ENCODE results near the gene SPINK2. TPM values are rescaled to one million over a fixed set of nuclear protein-coding genes. Genes with fewer than 3 reads are reported as not detected.

SPINK2 gene
- total and polyA plus RNA-seq, 2 donors (not counting 3 experiments of a cell fraction or from before 2014, with no cell fraction given): 0.71 TPM; not detected in 1

DNA sequence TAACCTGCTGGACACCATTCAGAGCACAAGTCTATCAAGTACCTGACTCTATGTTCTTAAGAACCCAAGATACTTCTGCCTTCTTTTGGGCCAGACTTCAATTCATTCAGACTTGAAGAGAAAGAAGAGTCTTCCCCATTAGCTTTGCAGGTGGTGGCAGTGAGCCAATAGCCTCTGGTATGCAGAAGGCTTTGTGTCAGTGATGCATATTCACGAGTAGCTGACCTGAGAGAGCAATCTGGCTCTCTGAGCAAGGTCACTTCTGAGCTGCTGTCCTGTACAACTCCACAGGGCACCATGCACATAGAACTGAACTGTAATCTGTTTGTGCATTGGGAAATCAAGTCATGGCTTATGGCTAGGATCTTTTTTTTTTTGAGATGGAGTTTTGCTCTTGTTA lies 39.9 kb upstream of the SPINK2 start:
- no peak overlapping the region for H3K9ac ChIP-seq (replicated peaks; ENCODE audit: extremely low read depth, insufficient read depth, low read length)
- H3K27me3 ChIP-seq (ENCODE audit: control insufficient read depth in 2 of 2, insufficient read depth in 2 of 2, low read length in 2 of 2): peaks cover 8 to 10% of the 10 kb centered on the region in 2 experiments
- DNase-seq (ENCODE audit: low read depth, low spot score) (no peak), FAIRE-seq (no peak)
- no peak overlapping the region for H2AFZ ChIP-seq (ENCODE audit: low read depth, low read length)
- TF ChIP-seq, protein P1, sequence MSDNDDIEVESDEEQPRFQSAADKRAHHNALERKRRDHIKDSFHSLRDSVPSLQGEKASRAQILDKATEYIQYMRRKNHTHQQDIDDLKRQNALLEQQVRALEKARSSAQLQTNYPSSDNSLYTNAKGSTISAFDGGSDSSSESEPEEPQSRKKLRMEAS (IDR thresholded peaks at IDR 0.05; ENCODE audit: insufficient read depth, insufficient read length): no peak
- TF ChIP-seq POLR2A (IDR thresholded peaks at IDR 0.05; ENCODE audit: low read depth, low read length): no peak
- TF ChIP-seq, protein P2, sequence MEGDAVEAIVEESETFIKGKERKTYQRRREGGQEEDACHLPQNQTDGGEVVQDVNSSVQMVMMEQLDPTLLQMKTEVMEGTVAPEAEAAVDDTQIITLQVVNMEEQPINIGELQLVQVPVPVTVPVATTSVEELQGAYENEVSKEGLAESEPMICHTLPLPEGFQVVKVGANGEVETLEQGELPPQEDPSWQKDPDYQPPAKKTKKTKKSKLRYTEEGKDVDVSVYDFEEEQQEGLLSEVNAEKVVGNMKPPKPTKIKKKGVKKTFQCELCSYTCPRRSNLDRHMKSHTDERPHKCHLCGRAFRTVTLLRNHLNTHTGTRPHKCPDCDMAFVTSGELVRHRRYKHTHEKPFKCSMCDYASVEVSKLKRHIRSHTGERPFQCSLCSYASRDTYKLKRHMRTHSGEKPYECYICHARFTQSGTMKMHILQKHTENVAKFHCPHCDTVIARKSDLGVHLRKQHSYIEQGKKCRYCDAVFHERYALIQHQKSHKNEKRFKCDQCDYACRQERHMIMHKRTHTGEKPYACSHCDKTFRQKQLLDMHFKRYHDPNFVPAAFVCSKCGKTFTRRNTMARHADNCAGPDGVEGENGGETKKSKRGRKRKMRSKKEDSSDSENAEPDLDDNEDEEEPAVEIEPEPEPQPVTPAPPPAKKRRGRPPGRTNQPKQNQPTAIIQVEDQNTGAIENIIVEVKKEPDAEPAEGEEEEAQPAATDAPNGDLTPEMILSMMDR (IDR thresholded peaks at IDR 0.05; ENCODE audit: extremely low read depth in 1 of 2, insufficient read depth in 1 of 2, low read depth in 1 of 2, low read length in 2 of 2): no peak
- TF ChIP-seq POLR2AphosphoS5 (IDR thresholded peaks at IDR 0.05; ENCODE audit: insufficient read depth, low read depth, low read length): no peak
- TF ChIP-seq JUN (IDR thresholded peaks at IDR 0.05; ENCODE audit: borderline replicate concordance, insufficient read depth, insufficient read length, low read depth): no peak
- no peak for TF ChIP-seq MYC (IDR thresholded peaks at IDR 0.05; ENCODE audit: low read depth, low read length)
- no peak for TF ChIP-seq EZH2 (IDR thresholded peaks at IDR 0.05; ENCODE audit: borderline replicate concordance, low read depth, low read length, severe bottlenecking)
- TF ChIP-seq GATA2 (IDR thresholded peaks at IDR 0.05; ENCODE audit: insufficient read depth, insufficient read length, low read depth, low read length): no peak
- TF ChIP-seq FOS (IDR thresholded peaks at IDR 0.05; ENCODE audit: borderline replicate concordance, insufficient read depth, low read length): no peak
- H3K79me2 ChIP-seq (ENCODE audit: control insufficient read depth, insufficient read depth, low read length): no peaks in the 10 kb centered on the region
- dilution Hi-C loops (cut with MboI; ENCODE audit: extremely low pct_ligation_motif_present, low sequenced_read_pairs): no loop called here
- ChIA-PET POLR2A (no interaction called here), CTCF (interaction anchor here (1.5 kb wide), 1 partner anchor 13 kb away, joined by 4 read pairs; no protein-coding TSS in a partner anchor)
- H3K36me3 ChIP-seq (ENCODE audit: control insufficient read depth in 2 of 2, extremely low read depth in 1 of 2, insufficient read depth in 2 of 2, low read length in 2 of 2): no peaks in the 10 kb centered on the region
- no peak overlapping the region for H3K4me2 ChIP-seq (ENCODE audit: insufficient read depth, low read length)
- no peaks in the 10 kb centered on the region for H3K4me1 ChIP-seq (ENCODE audit: control insufficient read depth, extremely low read depth, insufficient read depth, low read length)
- no TSS peak for BruUV-seq (replicated peaks)
- H3K27ac ChIP-seq (ENCODE audit: insufficient read depth, low read depth, low read length): no peak overlapping the region
- intact Hi-C loops (cut with micrococcal nuclease): no loop called here
- no peaks in the 10 kb centered on the region for H4K20me1 ChIP-seq (replicated peaks; ENCODE audit: control insufficient read depth, extremely low read depth, insufficient read depth, low read length)
- H3K4me3 ChIP-seq (replicated peaks in 1 of 3; ENCODE audit: insufficient read depth in 1 of 3, low read depth in 1 of 3, low read length in 3 of 3): no peak overlapping the region
- no peaks in the 10 kb centered on the region for H3K9me3 ChIP-seq (replicated peaks; ENCODE audit: control insufficient read depth, insufficient read depth, low read length)
- H3K9me1 ChIP-seq (replicated peaks; ENCODE audit: control insufficient read depth, extremely low read depth, insufficient read depth, low read length): no peaks in the 10 kb centered on the region

All from endothelial cell of umbilical vein (primary cell).